ENCODE data around the gene THBS4.

THBS4 gene

DNA sequence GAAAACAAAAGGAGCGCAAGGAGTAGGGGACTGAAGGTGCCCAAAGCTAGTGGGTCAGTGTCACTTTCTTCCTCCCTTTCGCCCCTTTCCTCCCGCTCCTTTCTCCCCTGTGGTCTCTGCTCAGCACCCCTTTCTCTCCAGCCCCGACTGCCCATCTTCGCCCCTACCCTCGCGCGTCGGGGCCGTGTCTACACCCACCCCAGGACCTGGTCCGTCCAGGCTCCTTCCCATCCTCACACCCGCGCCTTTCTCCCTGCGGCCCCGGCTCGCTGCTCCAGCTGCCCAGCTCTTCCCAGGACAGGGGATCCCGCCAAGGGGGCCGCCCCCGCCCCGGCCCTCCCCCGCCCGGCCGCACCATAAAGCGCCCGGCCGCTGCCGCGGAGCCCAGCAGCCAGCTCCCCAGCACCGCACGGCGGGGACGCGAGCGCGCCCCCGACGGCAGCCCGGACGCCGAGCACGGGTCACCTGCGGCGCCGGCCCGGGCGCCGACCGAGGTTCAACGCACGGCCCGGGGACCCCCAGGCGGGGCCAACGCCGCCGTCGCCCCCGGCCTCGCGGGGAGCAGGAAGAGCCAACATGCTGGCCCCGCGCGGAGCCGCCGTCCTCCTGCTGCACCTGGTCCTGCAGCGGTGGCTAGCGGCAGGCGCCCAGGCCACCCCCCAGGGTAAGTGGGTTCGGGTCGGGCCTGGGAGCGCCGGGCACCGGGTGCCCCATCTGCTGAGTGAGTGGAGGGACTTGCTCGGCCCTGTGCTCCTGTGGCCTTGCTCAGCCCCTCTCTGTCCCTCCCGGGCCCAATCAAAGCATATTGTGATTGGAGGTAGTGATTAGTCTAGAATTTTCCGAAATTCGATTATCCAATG lies at the start of gene THBS4:
Gene THBS4, plus strand, starts transcription at position 387 of the 860 bp plus-strand sequence. Its CDS starts 190 bp downstream, at position 577.
- H3K79me2 ChIP-seq (ENCODE audit: control insufficient read depth, insufficient read depth, low read length, unreplicated experiment) = no peaks in the 10 kb centered on the region
- no peak within 1 kb of the TSS for H2AFZ ChIP-seq (ENCODE audit: low read length, unreplicated experiment)
- no peak within 1 kb of the TSS for H3K27ac ChIP-seq (ENCODE audit: low read depth, low read length)
- H3K27me3 ChIP-seq (ENCODE audit: insufficient read depth, low read length) = peaks cover 86% of the 10 kb centered on the region
- H3K36me3 ChIP-seq (ENCODE audit: insufficient read depth, low read length) = no peaks in the 10 kb centered on the region
- no peaks in the 10 kb centered on the region for H3K4me1 ChIP-seq (ENCODE audit: control insufficient read depth, insufficient read depth, low read length, unreplicated experiment)
- H3K4me3 ChIP-seq (ENCODE audit: low read depth, low read length) = no peak within 1 kb of the TSS; the same call in 1 of the 2 replicates

DNA sequence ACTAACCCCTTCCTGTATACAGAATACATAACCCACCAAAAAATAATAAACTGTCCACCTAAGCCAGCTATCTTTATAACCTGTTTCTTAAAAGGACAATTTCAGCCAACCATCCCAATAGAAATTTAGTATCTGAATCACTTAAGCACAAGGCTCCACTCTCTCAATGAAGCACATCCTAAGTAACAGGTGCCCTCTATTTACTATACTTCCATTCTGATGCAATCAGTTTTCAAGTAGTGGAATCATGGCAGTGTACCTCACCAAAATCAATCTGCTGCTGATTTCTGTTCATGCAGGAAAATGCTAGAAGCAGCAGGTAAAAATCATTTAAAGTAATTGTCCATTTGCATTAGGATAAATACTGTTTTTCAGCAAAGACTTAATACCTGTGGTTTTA lies 48.9 kb upstream of the THBS4 start:
- Histone ChIP-seq H2AFZ (ENCODE audit: low read length, unreplicated experiment) (no peak overlapping the region), H3K27ac (ENCODE audit: low read depth, low read length) (no peak overlapping the region), H3K27me3 (ENCODE audit: insufficient read depth, low read length) (no peaks in the 10 kb centered on the region), H3K79me2 (ENCODE audit: control insufficient read depth, insufficient read depth, low read length, unreplicated experiment) (peaks cover 7% of the 10 kb centered on the region), H3K4me3 (ENCODE audit: low read depth, low read length) (no peak overlapping the region), H3K4me1 (ENCODE audit: control insufficient read depth, insufficient read depth, low read length, unreplicated experiment) (peaks cover 11% of the 10 kb centered on the region), H3K36me3 (ENCODE audit: insufficient read depth, low read length) (peaks cover 26% of the 10 kb centered on the region)

GRCh38 chr5:79990205-79990597 lies 44.9 kb upstream of the THBS4 start:
- H3K4me3 ChIP-seq (ENCODE audit: low read depth, low read length) = peak overlapping the region; percentile 97
- peak overlapping the region; percentile 63; the same call in 1 of the 2 replicates for H3K27ac ChIP-seq (ENCODE audit: low read depth, low read length)
- peaks cover 12% of the 10 kb centered on the region for H3K79me2 ChIP-seq (ENCODE audit: control insufficient read depth, insufficient read depth, low read length, unreplicated experiment)
- peak overlapping the region; percentile 89 for H2AFZ ChIP-seq (ENCODE audit: low read length, unreplicated experiment)
- peaks cover 18% of the 10 kb centered on the region for H3K4me1 ChIP-seq (ENCODE audit: control insufficient read depth, insufficient read depth, low read length, unreplicated experiment)
- H3K27me3 ChIP-seq (ENCODE audit: insufficient read depth, low read length) = no peaks in the 10 kb centered on the region
- H3K36me3 ChIP-seq (ENCODE audit: insufficient read depth, low read length) = peaks cover 9% of the 10 kb centered on the region

DNA sequence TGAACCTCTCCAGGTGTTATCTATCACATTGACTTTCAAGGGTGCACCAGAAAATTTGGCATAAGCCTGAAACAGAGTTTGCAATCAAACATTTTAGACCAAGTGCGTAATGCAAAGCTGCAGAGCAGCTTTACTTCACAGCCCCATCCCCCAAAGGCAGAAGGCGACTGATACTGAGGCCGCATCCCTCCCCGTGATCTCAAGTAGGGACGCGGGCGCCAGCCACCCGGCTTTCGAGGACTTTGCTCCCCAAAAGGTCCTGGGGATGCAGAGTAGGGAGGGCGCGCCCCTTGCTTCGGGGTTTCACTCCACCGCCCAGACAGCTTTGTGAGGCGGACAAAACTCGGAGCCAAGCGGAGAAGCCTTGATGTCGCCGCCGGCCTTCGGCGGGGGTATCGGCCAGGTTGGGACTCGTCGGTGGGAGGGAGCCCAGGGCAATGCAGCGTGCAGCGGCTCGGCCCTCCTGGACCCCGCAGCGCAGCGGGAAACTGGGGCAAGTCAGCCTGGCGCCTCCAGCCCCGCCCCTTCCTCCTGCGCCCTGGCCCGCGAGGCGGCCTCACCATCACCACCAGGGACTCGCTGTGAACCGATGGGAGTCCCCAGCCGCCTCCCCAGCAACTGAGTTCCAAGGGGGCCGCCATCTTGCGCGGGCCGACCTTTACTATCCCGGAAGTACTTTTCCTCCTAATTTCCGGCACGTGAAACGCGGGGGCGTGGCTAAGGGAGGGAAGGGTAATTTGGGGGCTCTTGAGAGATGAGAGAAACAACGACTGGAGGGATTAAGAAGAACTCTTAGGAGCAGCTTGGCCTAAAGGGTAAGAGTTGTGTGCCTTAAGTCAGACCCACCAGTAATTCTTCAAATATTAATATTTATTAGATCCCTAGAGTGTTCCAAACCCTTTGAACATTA lies 44.3 kb upstream of the THBS4 start, which contains the start of gene MTX3:
Gene MTX3, minus strand, starts transcription at position 665 of the 910 bp plus-strand sequence. Its CDS starts 24 bp downstream, at position 641.
- H3K4me1 ChIP-seq (ENCODE audit: control insufficient read depth, insufficient read depth, low read length, unreplicated experiment) = peaks cover 18% of the 10 kb centered on the region
- H3K36me3 ChIP-seq (ENCODE audit: insufficient read depth, low read length) = peaks cover 9% of the 10 kb centered on the region
- peak within 1 kb of the TSS; percentile 89 for H2AFZ ChIP-seq (ENCODE audit: low read length, unreplicated experiment)
- no peaks in the 10 kb centered on the region for H3K27me3 ChIP-seq (ENCODE audit: insufficient read depth, low read length)
- peak within 1 kb of the TSS; percentile 97 for H3K4me3 ChIP-seq (ENCODE audit: low read depth, low read length)
- peaks cover 12% of the 10 kb centered on the region for H3K79me2 ChIP-seq (ENCODE audit: control insufficient read depth, insufficient read depth, low read length, unreplicated experiment)
- peak within 1 kb of the TSS; percentile 63 for H3K27ac ChIP-seq (ENCODE audit: low read depth, low read length)

DNA sequence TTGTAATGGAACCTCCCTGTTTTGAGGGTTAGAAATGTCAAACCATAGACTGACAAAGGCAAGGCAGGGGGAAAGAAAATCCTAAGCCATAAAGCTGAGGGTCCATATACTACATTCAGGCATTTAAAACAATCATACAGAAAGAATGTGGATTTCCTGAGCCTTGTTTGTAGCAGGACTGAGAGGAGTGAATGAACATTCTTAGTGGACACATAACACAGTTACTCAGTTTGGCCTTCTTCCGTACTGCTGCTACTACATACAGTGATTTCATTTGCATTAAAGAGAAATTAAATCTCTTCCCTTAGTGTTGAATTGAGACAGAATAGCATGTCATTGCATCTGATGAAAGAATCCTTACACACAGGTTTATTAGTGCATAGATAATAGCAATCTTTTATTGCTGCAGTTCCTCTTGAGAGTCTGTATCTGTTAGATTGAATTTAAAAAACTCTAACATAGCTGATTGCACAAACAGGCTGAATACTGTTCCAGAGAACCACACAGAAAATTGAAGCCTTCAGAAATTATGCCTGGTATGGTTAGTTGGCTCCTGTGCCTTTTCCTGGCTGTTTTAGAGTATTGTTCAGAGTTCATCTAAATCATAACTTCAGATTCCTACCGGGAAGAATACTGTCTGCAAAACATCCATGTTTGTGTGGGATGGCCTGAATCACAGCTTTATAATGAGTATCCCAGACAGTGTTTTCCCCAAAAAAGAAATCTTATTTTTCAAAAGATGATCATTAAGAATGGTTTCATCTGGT lies 42.1 kb upstream of the THBS4 start:
- Histone ChIP-seq H3K36me3 (ENCODE audit: insufficient read depth, low read length) (no peaks in the 10 kb centered on the region), H3K27me3 (ENCODE audit: insufficient read depth, low read length) (no peaks in the 10 kb centered on the region), H3K4me3 (ENCODE audit: low read depth, low read length) (no peak overlapping the region), H2AFZ (ENCODE audit: low read length, unreplicated experiment) (no peak overlapping the region), H3K27ac (ENCODE audit: low read depth, low read length) (no peak overlapping the region), H3K4me1 (ENCODE audit: control insufficient read depth, insufficient read depth, low read length, unreplicated experiment) (peaks cover 18% of the 10 kb centered on the region), H3K79me2 (ENCODE audit: control insufficient read depth, insufficient read depth, low read length, unreplicated experiment) (peaks cover 12% of the 10 kb centered on the region)

- no peaks in the 10 kb centered on the region for H3K79me2 ChIP-seq (ENCODE audit: control insufficient read depth, insufficient read depth, low read length, unreplicated experiment)
- H3K4me3 ChIP-seq (ENCODE audit: low read depth, low read length) = no peak overlapping the region
- no peaks in the 10 kb centered on the region for H3K4me1 ChIP-seq (ENCODE audit: control insufficient read depth, insufficient read depth, low read length, unreplicated experiment)
- no peaks in the 10 kb centered on the region for H3K36me3 ChIP-seq (ENCODE audit: insufficient read depth, low read length)
- no peak overlapping the region for H2AFZ ChIP-seq (ENCODE audit: low read length, unreplicated experiment)
- H3K27ac ChIP-seq (ENCODE audit: low read depth, low read length) = no peak overlapping the region
- H3K27me3 ChIP-seq (ENCODE audit: insufficient read depth, low read length) = no peaks in the 10 kb centered on the region
These were observed 35.4 kb upstream of the THBS4 start for GRCh38 chr5:79999722-80000121.

GRCh38 chr5:80002677-80003076 lies 32.5 kb upstream of the THBS4 start:
- no peaks in the 10 kb centered on the region for H3K4me1 ChIP-seq (ENCODE audit: control insufficient read depth, insufficient read depth, low read length, unreplicated experiment)
- no peak overlapping the region for H3K4me3 ChIP-seq (ENCODE audit: low read depth, low read length)
- H3K36me3 ChIP-seq (ENCODE audit: insufficient read depth, low read length) = no peaks in the 10 kb centered on the region
- H3K79me2 ChIP-seq (ENCODE audit: control insufficient read depth, insufficient read depth, low read length, unreplicated experiment) = no peaks in the 10 kb centered on the region
- no peaks in the 10 kb centered on the region for H3K27me3 ChIP-seq (ENCODE audit: insufficient read depth, low read length)
- no peak overlapping the region for H3K27ac ChIP-seq (ENCODE audit: low read depth, low read length)
- H2AFZ ChIP-seq (ENCODE audit: low read length, unreplicated experiment) = no peak overlapping the region

- Histone ChIP-seq H3K4me3 (ENCODE audit: low read depth, low read length) (no peak overlapping the region), H3K79me2 (ENCODE audit: control insufficient read depth, insufficient read depth, low read length, unreplicated experiment) (no peaks in the 10 kb centered on the region), H3K36me3 (ENCODE audit: insufficient read depth, low read length) (no peaks in the 10 kb centered on the region), H3K27ac (ENCODE audit: low read depth, low read length) (no peak overlapping the region), H2AFZ (ENCODE audit: low read length, unreplicated experiment) (no peak overlapping the region), H3K27me3 (ENCODE audit: insufficient read depth, low read length) (no peaks in the 10 kb centered on the region), H3K4me1 (ENCODE audit: control insufficient read depth, insufficient read depth, low read length, unreplicated experiment) (no peaks in the 10 kb centered on the region)
These were observed 26.0 kb upstream of the THBS4 start for GRCh38 chr5:80008995-80009765.

- H3K4me1 ChIP-seq (ENCODE audit: control insufficient read depth, insufficient read depth, low read length, unreplicated experiment) = no peaks in the 10 kb centered on the region
- H3K4me3 ChIP-seq (ENCODE audit: low read depth, low read length) = no peak overlapping the region
- H3K27me3 ChIP-seq (ENCODE audit: insufficient read depth, low read length) = no peaks in the 10 kb centered on the region
- no peaks in the 10 kb centered on the region for H3K36me3 ChIP-seq (ENCODE audit: insufficient read depth, low read length)
- no peaks in the 10 kb centered on the region for H3K79me2 ChIP-seq (ENCODE audit: control insufficient read depth, insufficient read depth, low read length, unreplicated experiment)
- no peak overlapping the region for H2AFZ ChIP-seq (ENCODE audit: low read length, unreplicated experiment)
- H3K27ac ChIP-seq (ENCODE audit: low read depth, low read length) = no peak overlapping the region
These were observed 24.3 kb upstream of the THBS4 start for GRCh38 chr5:80010754-80011392.
